HG03097 (cell line): ENCODE results near the gene GPBP1L1.

Experiments
- ATAC-seq: cut with Tn5 transposase; IDR thresholded peaks from one replicate; pipeline ENCODE4 v1.9.1; 2021; ENCODE audit not compliant: unreplicated experiment, low FRiP score

GPBP1L1 gene

GRCh38 chr1:45643321-45643720, 43.0 kb downstream of the GPBP1L1 start:
- ATAC-seq, result no peak

DNA sequence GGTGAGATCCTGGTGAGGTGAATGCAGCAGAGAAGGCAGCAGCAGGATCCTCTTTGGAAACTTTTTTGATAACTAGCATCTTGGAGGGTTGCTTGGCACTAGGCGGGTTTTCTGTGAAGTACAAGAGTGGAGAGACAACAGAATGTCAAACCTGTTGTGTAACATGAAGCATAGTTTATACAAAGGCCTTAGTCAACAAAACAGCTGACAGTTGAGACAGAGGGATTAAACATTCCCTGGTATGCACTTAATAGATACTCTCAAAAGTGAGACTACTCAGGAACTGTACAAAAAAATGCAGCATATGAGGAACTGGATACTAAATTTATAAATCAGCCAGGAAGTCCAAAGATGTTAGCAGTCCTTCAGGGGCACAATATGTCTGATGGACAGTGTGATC, 46.0 kb downstream of the GPBP1L1 start:
- ATAC-seq, result no peak

GRCh38 chr1:45635211-45635610, 51.1 kb downstream of the GPBP1L1 start:
- ATAC-seq, result no peak

GRCh38 chr1:45630429-45630828, 55.9 kb downstream of the GPBP1L1 start:
- no peak for ATAC-seq

GRCh38 chr1:45629035-45629434, 57.3 kb downstream of the GPBP1L1 start:
- ATAC-seq, result no peak

DNA sequence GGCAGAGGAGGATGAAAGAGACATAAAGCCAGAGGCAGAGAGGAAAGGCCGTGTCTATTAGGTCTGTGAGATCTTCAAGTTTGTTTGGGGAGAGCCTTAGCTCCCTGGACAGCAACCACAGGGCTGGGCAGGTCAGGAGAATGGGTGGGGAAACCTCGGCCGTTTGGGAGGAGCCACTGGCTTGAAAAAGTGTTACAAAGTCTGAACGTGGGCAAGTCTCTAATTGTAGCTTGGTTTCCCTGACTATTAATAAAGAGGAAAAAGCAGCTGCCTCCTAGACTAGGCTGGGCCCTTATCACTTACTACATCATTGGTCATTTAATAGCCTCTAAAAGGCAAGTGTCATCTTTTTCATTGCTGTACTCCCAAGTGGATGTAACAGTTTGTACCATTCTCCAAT, 62.4 kb downstream of the GPBP1L1 start, which contains the start of gene CCDC17:
Gene CCDC17, minus strand, starts transcription at position 83 of the 400 bp plus-strand sequence. CDS start 145 bp downstream, outside the sequence.
- no peak for ATAC-seq

DNA sequence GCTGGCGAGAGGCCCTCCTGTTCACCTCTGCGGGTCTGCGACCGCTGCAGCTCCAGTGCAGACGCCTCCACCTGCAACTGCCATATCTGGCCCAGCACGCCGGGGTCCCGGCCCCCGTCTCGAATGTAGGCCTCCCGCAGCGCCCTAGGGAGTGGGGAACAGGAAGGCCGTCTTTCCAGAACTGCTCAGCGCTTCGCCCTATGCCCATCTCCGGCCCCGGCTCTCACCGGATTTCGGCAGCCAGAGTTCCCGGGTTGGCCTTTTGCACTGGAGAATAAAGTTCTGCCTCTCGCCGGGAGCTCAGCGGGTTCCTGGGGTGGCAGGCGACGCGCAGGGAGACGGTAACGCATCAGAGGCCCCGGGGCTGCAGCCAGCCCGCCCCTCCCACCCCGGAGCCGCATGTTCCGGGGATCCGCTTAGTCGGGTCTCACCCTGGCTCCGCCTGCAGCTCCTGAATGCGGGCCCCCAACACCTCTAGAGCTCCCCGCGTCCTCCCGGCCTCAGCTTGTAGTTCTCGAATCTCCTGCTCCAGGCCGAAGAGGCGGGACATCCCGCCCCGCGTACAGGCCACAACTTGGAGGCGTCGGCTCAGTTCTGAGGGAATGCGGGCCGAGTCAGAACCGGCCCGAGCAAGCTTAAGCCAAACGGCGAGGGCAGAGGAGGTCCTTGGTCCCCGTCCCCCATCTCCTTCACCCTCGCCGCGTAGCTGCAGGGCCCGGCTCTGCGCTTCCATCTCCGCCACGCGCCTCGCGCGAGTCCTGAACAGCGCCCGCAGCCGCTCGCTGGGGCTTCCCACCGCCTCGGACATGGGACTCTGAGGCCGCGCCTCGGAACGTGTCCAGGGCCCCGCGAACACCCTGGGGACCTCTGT, 63.6 kb downstream of the GPBP1L1 start:
- no peak for ATAC-seq

DNA sequence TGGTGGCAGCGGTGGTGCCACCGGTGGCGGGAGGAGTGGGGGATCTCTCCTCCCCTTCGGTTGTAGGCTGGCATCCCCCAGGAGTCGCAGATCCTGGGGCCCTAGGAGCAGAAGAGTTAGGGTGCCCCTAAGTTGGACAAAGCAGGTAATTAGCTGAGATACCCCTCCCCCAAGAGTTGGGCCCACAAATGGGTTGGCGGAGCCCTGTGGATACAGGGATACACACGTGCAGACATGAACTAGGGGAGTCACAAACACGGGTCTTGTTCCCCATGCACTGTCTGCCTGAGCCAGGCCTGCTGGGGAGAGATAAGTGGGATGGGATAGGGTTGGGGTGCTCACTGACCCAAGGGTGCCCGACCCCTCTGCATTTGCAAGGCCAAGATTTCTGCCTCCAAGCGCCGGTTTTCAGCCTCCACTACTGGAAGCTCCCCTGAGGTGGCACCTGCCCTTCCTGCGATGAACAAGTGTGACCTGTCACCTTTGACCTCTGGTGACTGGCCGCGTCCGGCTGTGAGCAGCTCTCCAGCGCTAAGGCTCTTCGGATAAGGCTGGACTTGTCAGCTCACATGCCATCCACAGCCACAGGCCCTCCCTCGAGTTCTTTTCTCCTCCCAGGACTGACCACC, 64.3 kb downstream of the GPBP1L1 start:
- ATAC-seq, result no peak

DNA sequence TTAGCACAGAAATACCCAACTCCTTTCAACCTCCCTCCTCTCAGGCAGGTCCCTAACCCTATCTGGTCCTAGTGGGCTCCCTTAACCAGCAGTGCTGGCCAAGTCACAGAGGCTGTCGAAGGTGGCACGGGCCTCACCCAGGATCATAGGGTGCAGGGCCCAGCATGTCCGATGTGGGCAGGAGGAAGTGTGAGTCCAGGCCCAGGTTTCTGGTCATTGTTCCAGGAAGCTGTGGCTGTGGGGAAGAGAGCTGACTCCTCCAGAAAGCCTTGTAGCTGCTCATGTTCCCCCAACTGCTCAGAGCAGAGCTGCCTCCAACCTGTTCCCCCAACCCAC, 64.9 kb downstream of the GPBP1L1 start:
- ATAC-seq, result no peak

DNA sequence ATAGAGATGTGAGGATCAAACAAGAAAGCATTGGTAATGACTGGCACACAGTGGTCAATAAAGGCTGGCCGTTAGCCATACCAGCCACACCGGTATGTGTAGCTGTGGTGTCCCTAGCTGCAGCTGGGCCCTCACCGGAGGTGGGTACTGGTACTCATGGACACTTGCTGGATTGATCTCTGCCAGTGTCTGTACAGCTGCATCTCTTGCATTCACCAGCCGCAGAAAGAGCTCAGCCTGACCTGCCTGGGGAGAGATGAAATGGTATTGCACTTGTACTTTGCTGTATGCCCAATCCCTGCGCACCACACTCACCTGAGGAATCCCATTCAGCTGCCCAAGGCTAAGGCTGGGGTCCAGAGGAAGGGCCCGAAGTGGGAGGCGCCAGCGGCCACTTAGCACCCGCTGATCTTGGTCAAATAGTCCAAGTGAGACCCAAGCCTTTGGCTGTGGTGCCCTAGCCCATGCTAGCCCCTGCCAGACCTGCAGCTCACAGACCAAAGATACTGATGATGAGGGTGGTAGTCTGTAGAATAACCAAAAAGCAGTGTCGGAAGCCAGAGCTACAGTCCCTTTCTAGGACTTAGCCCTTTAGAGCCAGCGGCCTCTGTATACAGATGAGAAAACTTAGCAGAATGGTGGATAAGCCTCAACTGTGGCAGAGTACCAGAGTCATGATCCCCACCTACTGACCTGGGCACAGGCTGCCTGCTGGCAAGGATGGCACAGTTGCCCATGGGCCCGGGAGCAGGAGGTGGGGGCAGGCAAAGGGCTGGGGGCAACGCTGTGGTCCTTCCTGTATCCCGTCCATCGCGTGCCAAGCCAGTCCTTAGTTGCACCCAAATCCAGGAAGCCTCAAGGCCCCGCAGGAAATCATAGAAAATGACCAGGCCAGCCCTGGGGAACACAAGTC, 65.5 kb downstream of the GPBP1L1 start:
- no peak for ATAC-seq

- ATAC-seq, result no peak
Measured at GRCh38 chr1:45619149-45619921, 67.0 kb downstream of the GPBP1L1 start.

GRCh38 chr1:45617618-45618017, 68.7 kb downstream of the GPBP1L1 start:
- ATAC-seq, result no peak

- no peak for ATAC-seq
Measured at GRCh38 chr1:45615885-45616284, 70.4 kb downstream of the GPBP1L1 start.

- no peak for ATAC-seq
Measured at GRCh38 chr1:45612941-45613579, 73.3 kb downstream of the GPBP1L1 start.

GRCh38 chr1:45610589-45611226, 75.6 kb downstream of the GPBP1L1 start:
- ATAC-seq, result no peak

GRCh38 chr1:45608175-45609156, 77.9 kb downstream of the GPBP1L1 start:
- no peak for ATAC-seq

DNA sequence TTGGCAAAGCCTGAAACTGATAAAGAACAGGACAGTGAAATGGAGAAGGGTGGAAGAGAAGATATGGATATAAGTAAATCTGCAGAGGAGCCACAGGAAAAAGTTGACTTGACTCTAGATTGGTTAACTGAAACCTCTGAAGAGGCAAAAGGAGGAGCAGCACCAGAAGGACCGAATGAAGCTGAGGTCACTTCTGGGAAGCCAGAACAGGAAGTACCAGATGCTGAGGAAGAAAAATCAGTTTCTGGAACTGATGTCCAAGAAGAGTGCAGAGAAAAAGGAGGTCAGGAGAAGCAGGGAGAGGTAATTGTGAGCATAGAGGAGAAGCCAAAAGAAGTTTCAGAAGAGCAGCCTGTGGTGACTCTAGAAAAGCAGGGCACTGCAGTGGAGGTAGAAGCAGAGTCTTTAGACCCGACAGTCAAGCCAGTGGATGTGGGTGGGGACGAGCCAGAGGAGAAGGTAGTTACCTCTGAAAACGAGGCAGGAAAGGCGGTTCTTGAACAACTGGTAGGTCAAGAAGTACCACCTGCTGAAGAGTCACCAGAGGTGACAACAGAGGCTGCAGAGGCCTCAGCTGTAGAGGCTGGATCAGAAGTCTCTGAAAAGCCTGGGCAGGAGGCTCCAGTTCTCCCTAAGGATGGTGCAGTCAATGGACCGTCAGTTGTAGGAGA, 78.8 kb downstream of the GPBP1L1 start:
- no peak for ATAC-seq

- ATAC-seq, result no peak
Measured at GRCh38 chr1:45604239-45604638, 82.1 kb downstream of the GPBP1L1 start.
